GM12892 (cell line): Measurements from ENCODE around the gene PDE6H.

Experiments
- DNase-seq: peaks from one replicate; pipeline ENCODE4 v3.0.0; 2011; ENCODE audit not compliant: insufficient read length
- FAIRE-seq: peaks from 2 replicates; lab custom pipeline; 2011; peaks lifted over from hg19 to GRCh38; lab: Jason Lieb, UNC
- POLR2A ChIP-seq: IDR thresholded peaks from 2 replicates; pipeline ENCODE4 v1.6.1; 2011; ENCODE audit warnings: low read depth, low read length, control low read depth
- POLR2AphosphoS5 ChIP-seq: IDR thresholded peaks from 2 replicates; pipeline ENCODE4 v1.6.1; 2011; ENCODE audit warnings: low read depth, low read length, control low read depth
- TAF1 ChIP-seq: IDR thresholded peaks from 2 replicates; pipeline ENCODE4 v1.6.1; 2011; ENCODE audit warnings: low read depth, mild to moderate bottlenecking, control low read depth, low read length, borderline replicate concordance

PDE6H gene

GRCh38 chr12:14979468-14979867, 6.6 kb downstream of the PDE6H start:
- DNase-seq = no peak
- FAIRE-seq = no peak
- TF ChIP-seq TAF1 (no peak), POLR2A (no peak), POLR2AphosphoS5 (no peak)

GRCh38 chr12:14981049-14981448, 8.2 kb downstream of the PDE6H start:
- TF ChIP-seq TAF1 = no peak
- no peak for TF ChIP-seq POLR2AphosphoS5
- no peak for TF ChIP-seq POLR2A
- no peak for DNase-seq
- FAIRE-seq = no peak

- TF ChIP-seq POLR2AphosphoS5 = no peak
- no peak for TF ChIP-seq TAF1
- no peak for TF ChIP-seq POLR2A
- FAIRE-seq = peak; percentile 50
- DNase-seq = no peak
Observed at GRCh38 chr12:14982562-14982961, 9.7 kb downstream of the PDE6H start.

GRCh38 chr12:14982991-14983390, 10.1 kb downstream of the PDE6H start:
- FAIRE-seq (no peak), DNase-seq (no peak)
- no peak for TF ChIP-seq TAF1
- no peak for TF ChIP-seq POLR2A
- no peak for TF ChIP-seq POLR2AphosphoS5

- no peak for TF ChIP-seq POLR2AphosphoS5
- TF ChIP-seq POLR2A = no peak
- TF ChIP-seq TAF1 = no peak
- DNase-seq (no peak), FAIRE-seq (no peak)
Observed at GRCh38 chr12:14984036-14984435, 11.2 kb downstream of the PDE6H start.

- FAIRE-seq = no peak
- TF ChIP-seq POLR2A = no peak
- TF ChIP-seq TAF1 = no peak
- TF ChIP-seq POLR2AphosphoS5 = no peak
- no peak for DNase-seq
Observed at GRCh38 chr12:14984766-14985285, 12.0 kb downstream of the PDE6H start.

- TF ChIP-seq POLR2AphosphoS5 = no peak
- DNase-seq (no peak), FAIRE-seq (no peak)
Observed at GRCh38 chr12:14986449-14986848, 13.6 kb downstream of the PDE6H start.

- FAIRE-seq = peak; percentile 80
- no peak for TF ChIP-seq POLR2A
- TF ChIP-seq TAF1 = no peak
- no peak for TF ChIP-seq POLR2AphosphoS5
Observed at GRCh38 chr12:14988035-14988434, 15.2 kb downstream of the PDE6H start.

GRCh38 chr12:14989790-14990189, 16.9 kb downstream of the PDE6H start:
- FAIRE-seq (no peak), DNase-seq (no peak)
- TF ChIP-seq POLR2AphosphoS5 (no peak), TAF1 (no peak), POLR2A (no peak)

More at GRCh38 chr12:14988035-14988434, 15.2 kb downstream of the PDE6H start:
- DNase-seq = no peak

- DNase-seq = no peak
- no peak for TF ChIP-seq TAF1
- no peak for TF ChIP-seq POLR2A
- no peak for TF ChIP-seq POLR2AphosphoS5
- peak; percentile 56 for FAIRE-seq
Observed at GRCh38 chr12:14991069-14991468, 18.2 kb downstream of the PDE6H start.

- TF ChIP-seq TAF1 (no peak), POLR2AphosphoS5 (no peak), POLR2A (no peak)
- DNase-seq (no peak), FAIRE-seq (peak; percentile 53)
Observed at GRCh38 chr12:14992673-14993072, 19.8 kb downstream of the PDE6H start.

GRCh38 chr12:14993117-14993516, 20.3 kb downstream of the PDE6H start:
- no peak for TF ChIP-seq TAF1
- no peak for TF ChIP-seq POLR2AphosphoS5
- no peak for TF ChIP-seq POLR2A
- FAIRE-seq = no peak
- no peak for DNase-seq
